CD4-positive, alpha-beta memory T cell (primary cell): Measurements from ENCODE around the gene SLC6A1. TPM values are rescaled to one million over a fixed set of nuclear protein-coding genes. Genes with fewer than 3 reads are reported as not detected.

Source experiments
- CTCF ChIA-PET: fragments of 350-600 bp; sonication (Branson Sonifier 250); formaldehyde crosslinking; loops from one replicate; lab custom pipeline; 2021; ENCODE audit warnings: inconsistent platforms; ENCODE audit not compliant: partially characterized antibody; lab: Charles Lee
- POLR2A ChIA-PET: fragments of 350-600 bp; sonication (Branson Sonifier 250); formaldehyde crosslinking; loops from one replicate; lab custom pipeline; 2021; ENCODE audit not compliant: partially characterized antibody; lab: Charles Lee
- DNase-seq, 5 donors: peaks; one replicate each; pipeline versions ENCODE4 v3.0.0 to v3.0.0-alpha.2; 2020 to 2022; ENCODE audit warnings: mixed read lengths in 1 of 5
- H3K27ac ChIP-seq: one replicate; pipeline ENCODE4 v1.7.0; 2013; ENCODE audit warnings: low read depth, low read length
- H3K27me3 ChIP-seq: 2 replicates; pipeline ENCODE4 v1.7.0; 2013; ENCODE audit warnings: mild to moderate bottlenecking, low read length, moderate library complexity; ENCODE audit not compliant: insufficient read depth
- H3K36me3 ChIP-seq: 2 replicates; pipeline ENCODE4 v1.7.0; 2013; ENCODE audit warnings: mild to moderate bottlenecking, low read length, moderate library complexity; ENCODE audit not compliant: insufficient read depth
- H3K4me1 ChIP-seq: 2 replicates; pipeline ENCODE4 v1.7.0; 2013; ENCODE audit warnings: mild to moderate bottlenecking, low read length, moderate library complexity; ENCODE audit not compliant: insufficient read depth
- H3K4me3 ChIP-seq, 2 donors: one replicate each; pipeline ENCODE4 v1.7.0; 2013; ENCODE audit warnings: low read length in 2 of 2, mild to moderate bottlenecking in 1 of 2
- H3K9me3 ChIP-seq, 2 donors: one replicate each; pipeline ENCODE4 v1.7.0; 2013; ENCODE audit warnings: low read length in 2 of 2, control low read depth in 1 of 2; ENCODE audit not compliant: control insufficient read depth in 1 of 2
- H3K27ac Mint-ChIP-seq, 7 donors: one replicate each; pipeline ENCODE4 v1.8.0; 2020 to 2021; ENCODE audit warnings: mixed read lengths in 7 of 7, mild to moderate bottlenecking in 6 of 7, inconsistent platforms in 3 of 7, moderate library complexity in 3 of 7
- H3K27me3 Mint-ChIP-seq, 2 donors: one replicate each; pipeline ENCODE4 v1.8.0; 2020 to 2021; ENCODE audit warnings: mixed read lengths in 2 of 2
- H3K36me3 Mint-ChIP-seq, 2 donors: one replicate each; pipeline ENCODE4 v1.8.0; 2020 to 2021; ENCODE audit warnings: mixed read lengths in 2 of 2, inconsistent platforms in 1 of 2, mild to moderate bottlenecking in 1 of 2
- H3K4me1 Mint-ChIP-seq, 4 donors: one replicate each; pipeline ENCODE4 v1.8.0; 2020 to 2021; ENCODE audit warnings: mixed read lengths in 4 of 4, mild to moderate bottlenecking in 1 of 4
- H3K4me3 Mint-ChIP-seq, 8 donors: one replicate each; pipeline ENCODE4 v1.8.0; 2020 to 2021; ENCODE audit warnings: mixed read lengths in 8 of 8, mild to moderate bottlenecking in 7 of 8, moderate library complexity in 6 of 8, inconsistent platforms in 3 of 8
- H3K9me3 Mint-ChIP-seq, 8 donors: one replicate each; pipeline ENCODE4 v1.8.0; 2020 to 2021; ENCODE audit warnings: mixed read lengths in 8 of 8, mild to moderate bottlenecking in 5 of 8, inconsistent platforms in 3 of 8, moderate library complexity in 1 of 8
- intact Hi-C: fragments of 100-400 bp; cut with micrococcal nuclease; formaldehyde crosslinking; loops from one replicate; pipeline ENCODE4 v1.15.1; 2023
- polyA plus RNA-seq, 2 donors: library from polyadenylated mRNA; unstranded; fragments of 300-500 nt; fragmentation: Illumina TruSeq; gene quantifications; one replicate each; pipeline ENCODE4 v1.2.3, GENCODE V29; 2021
- total RNA-seq, 2 experiments: library from RNA; stranded (reverse); gene quantifications; one replicate each; pipeline ENCODE4 v1.2.3, GENCODE V29; 2021

SLC6A1 gene
- total and polyA plus RNA-seq, 4 experiments from 2014 or later, result not detected

DNA sequence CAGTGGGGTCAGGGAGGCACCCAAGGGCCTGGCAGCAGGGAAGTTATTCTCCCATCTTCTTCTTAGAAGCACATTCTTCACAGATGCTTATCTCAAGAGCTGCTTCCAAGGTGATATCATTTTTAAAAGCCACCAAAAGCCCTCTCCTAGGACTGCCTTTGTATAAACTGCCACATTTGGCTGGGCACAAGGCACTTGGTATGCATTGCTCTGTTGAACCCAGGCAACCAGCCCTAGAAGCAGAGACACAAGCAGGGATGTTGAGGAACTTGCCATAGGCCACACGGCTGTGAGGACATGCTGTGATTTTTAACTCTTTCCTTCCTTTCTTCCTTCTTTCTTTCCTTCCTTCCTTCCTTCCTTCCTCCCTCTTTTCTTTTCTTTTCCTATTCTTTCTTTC lies 7.4 kb upstream of the SLC6A1 start:
- Mint-ChIP-seq H3K9me3 (peaks cover 0 to 3% (median 0%) of the 10 kb centered on the region in 8 donors), H3K27me3 (peaks cover 8 to 28% of the 10 kb centered on the region in 2 donors)
- no peak for DNase-seq

DNA sequence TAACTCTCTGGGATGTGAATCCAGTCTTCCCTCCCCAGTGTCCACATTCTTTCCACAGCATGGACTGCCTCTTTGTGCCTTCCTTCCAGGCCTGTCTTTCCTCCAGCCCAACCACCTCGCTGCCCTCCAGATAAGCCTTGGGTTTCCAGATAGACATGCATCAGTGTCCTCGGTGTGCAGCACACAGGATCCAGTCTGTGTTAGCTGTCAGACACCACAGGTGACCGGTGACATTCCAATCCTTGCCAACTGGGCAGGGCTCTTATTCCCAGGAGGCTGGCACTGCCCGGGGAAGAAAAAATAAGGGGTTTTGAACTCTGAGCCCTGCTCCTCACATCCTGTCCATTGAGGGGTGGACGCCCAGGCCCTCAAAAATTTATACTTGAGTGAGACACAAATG lies 6.0 kb upstream of the SLC6A1 start:
- Histone ChIP-seq H3K4me1 (no peaks in the 10 kb centered on the region), H3K36me3 (no peaks in the 10 kb centered on the region), H3K9me3 (no peaks in the 10 kb centered on the region), H3K27me3 (peaks cover 6% of the 10 kb centered on the region), H3K27ac (no peak overlapping the region), H3K4me3 (no peak overlapping the region)
- Mint-ChIP-seq H3K9me3 (peaks cover 0 to 3% (median 0%) of the 10 kb centered on the region in 8 donors), H3K27me3 (peaks cover 18 to 34% of the 10 kb centered on the region in 2 donors), H3K4me3 (no peak overlapping the region), H3K4me1 (peaks cover 0 to 7% (median 5%) of the 10 kb centered on the region in 4 donors), H3K27ac (no peak overlapping the region), H3K36me3 (no peaks in the 10 kb centered on the region)
- intact Hi-C loops, result no loop called here
- POLR2A ChIA-PET, result no interaction called here
- CTCF ChIA-PET, result no interaction called here
- DNase-seq, result no peak

More for the DNA sequence above, 7.4 kb upstream of the SLC6A1 start:
- Histone ChIP-seq H3K27ac (no peak overlapping the region), H3K4me1 (no peaks in the 10 kb centered on the region), H3K9me3 (no peaks in the 10 kb centered on the region), H3K4me3 (no peak overlapping the region), H3K27me3 (no peaks in the 10 kb centered on the region), H3K36me3 (no peaks in the 10 kb centered on the region)
- intact Hi-C loops, result no loop called here
- POLR2A ChIA-PET, result no interaction called here
- no peaks in the 10 kb centered on the region for H3K36me3 Mint-ChIP-seq
- no peak overlapping the region for H3K27ac Mint-ChIP-seq
- CTCF ChIA-PET, result interaction anchor here (1.1 kb wide), 1 partner anchor 23 kb away, joined by 3 read pairs; no protein-coding TSS in a partner anchor
- H3K4me3 Mint-ChIP-seq, result no peak overlapping the region
- H3K4me1 Mint-ChIP-seq, result peaks cover 0 to 7% (median 0%) of the 10 kb centered on the region in 4 donors

GRCh38 chr3:10988001-10988665 lies 4.4 kb upstream of the SLC6A1 start:
- Mint-ChIP-seq H3K27ac (no peak overlapping the region), H3K4me1 (peaks cover 2 to 10% (median 5%) of the 10 kb centered on the region in 4 donors), H3K36me3 (no peaks in the 10 kb centered on the region), H3K4me3 (no peak overlapping the region), H3K9me3 (peaks cover 0 to 3% (median 0%) of the 10 kb centered on the region in 8 donors), H3K27me3 (peaks cover 22 to 38% of the 10 kb centered on the region in 2 donors)
- H3K36me3 ChIP-seq, result no peaks in the 10 kb centered on the region
- H3K4me1 ChIP-seq, result no peaks in the 10 kb centered on the region
- DNase-seq, result no peak
- no peaks in the 10 kb centered on the region for H3K9me3 ChIP-seq
- no peak overlapping the region for H3K27ac ChIP-seq
- H3K4me3 ChIP-seq, result no peak overlapping the region
- POLR2A ChIA-PET, result no interaction called here
- intact Hi-C loops, result no loop called here
- CTCF ChIA-PET, result interaction anchor here (1.6 kb wide), 1 partner anchor 14 kb away, joined by 3 read pairs; no protein-coding TSS in a partner anchor
- peaks cover 11% of the 10 kb centered on the region for H3K27me3 ChIP-seq

DNA sequence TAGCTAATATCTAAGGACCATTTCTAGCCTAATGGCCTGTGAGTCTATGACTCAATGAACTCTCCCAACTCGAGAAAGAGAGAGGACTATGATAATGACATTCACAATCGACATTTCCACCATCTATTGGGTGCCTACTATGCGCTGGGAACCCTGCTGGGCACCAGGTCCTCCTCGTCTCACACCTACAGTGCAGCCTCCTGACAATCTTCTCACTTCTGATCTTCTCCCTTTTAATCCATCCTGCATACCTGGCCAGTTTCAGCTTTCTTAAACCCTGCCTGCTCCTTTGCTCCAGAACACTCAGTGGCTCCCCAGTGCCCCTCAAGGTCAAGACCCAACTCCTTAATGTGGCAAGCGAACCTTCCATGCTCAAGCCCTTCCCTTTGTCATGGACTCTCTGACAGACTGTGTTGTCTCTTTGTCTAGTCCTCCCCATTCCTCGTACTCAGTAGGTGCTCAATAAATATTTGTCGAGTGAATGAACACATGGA lies 3.5 kb upstream of the SLC6A1 start:
- no peak overlapping the region for H3K4me3 ChIP-seq
- CTCF ChIA-PET, result interaction anchor here (1.6 kb wide), 1 partner anchor 13 kb away, joined by 3 read pairs; no protein-coding TSS in a partner anchor
- intact Hi-C loops, result no loop called here
- POLR2A ChIA-PET, result no interaction called here
- no peak overlapping the region for H3K4me3 Mint-ChIP-seq
- H3K36me3 Mint-ChIP-seq, result no peaks in the 10 kb centered on the region
- no peaks in the 10 kb centered on the region for H3K36me3 ChIP-seq
- H3K9me3 Mint-ChIP-seq, result peaks cover 0 to 3% (median 0%) of the 10 kb centered on the region in 8 donors
- no peak overlapping the region for H3K27ac Mint-ChIP-seq
- H3K4me1 Mint-ChIP-seq, result peaks cover 2 to 14% (median 5%) of the 10 kb centered on the region in 4 donors
- H3K27ac ChIP-seq, result no peak overlapping the region
- H3K4me1 ChIP-seq, result no peaks in the 10 kb centered on the region
- H3K27me3 ChIP-seq, result peaks cover 11% of the 10 kb centered on the region
- no peaks in the 10 kb centered on the region for H3K9me3 ChIP-seq
- no peak for DNase-seq
- peaks cover 28 to 41% of the 10 kb centered on the region in 2 donors for H3K27me3 Mint-ChIP-seq

- CTCF ChIA-PET, result no interaction called here
Measured at GRCh38 chr3:10992943-10993728, 588 bp downstream of the SLC6A1 start.

DNA sequence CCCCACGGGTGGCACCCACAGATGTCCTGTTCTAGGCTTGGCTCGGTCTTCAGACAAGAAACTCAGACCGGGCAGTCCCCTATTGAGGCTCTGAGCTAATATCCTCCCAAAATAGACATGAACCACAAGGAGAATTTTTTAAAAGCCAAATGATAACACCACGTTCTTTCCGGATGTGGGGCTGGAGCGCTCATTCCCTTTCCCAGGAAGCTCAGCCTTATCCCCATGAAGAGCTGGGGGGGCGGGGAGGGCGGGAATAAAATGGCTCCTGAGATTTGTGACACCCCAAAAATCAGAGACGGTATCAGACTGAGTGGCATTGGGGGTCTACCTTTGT lies 1.1 kb downstream of the SLC6A1 start:
- Histone ChIP-seq H3K9me3 (no peaks in the 10 kb centered on the region), H3K4me1 (no peaks in the 10 kb centered on the region), H3K27ac (no peak overlapping the region), H3K4me3 (no peak overlapping the region), H3K27me3 (peaks cover 21% of the 10 kb centered on the region), H3K36me3 (no peaks in the 10 kb centered on the region)
- H3K9me3 Mint-ChIP-seq, result peaks cover 0 to 3% (median 0%) of the 10 kb centered on the region in 8 donors
- CTCF ChIA-PET, result no interaction called here
- peak overlapping the region in 3 of 8 donors; percentile 22 to 50 (median 49) for H3K4me3 Mint-ChIP-seq
- intact Hi-C loops, result no loop called here
- POLR2A ChIA-PET, result no interaction called here
- H3K4me1 Mint-ChIP-seq, result peaks cover 2 to 14% (median 5%) of the 10 kb centered on the region in 4 donors
- H3K27me3 Mint-ChIP-seq, result peaks cover 47 to 52% of the 10 kb centered on the region in 2 donors
- H3K36me3 Mint-ChIP-seq, result no peaks in the 10 kb centered on the region
- DNase-seq, result no peak
- H3K27ac Mint-ChIP-seq, result no peak overlapping the region

More at GRCh38 chr3:10992943-10993728, 588 bp downstream of the SLC6A1 start:
- Mint-ChIP-seq H3K4me3 (peak overlapping the region in 4 of 8 donors; percentile 12 to 50 (median 36)), H3K27me3 (peaks cover 46 to 55% of the 10 kb centered on the region in 2 donors), H3K9me3 (peaks cover 0 to 3% (median 0%) of the 10 kb centered on the region in 8 donors), H3K4me1 (peaks cover 2 to 14% (median 5%) of the 10 kb centered on the region in 4 donors), H3K36me3 (no peaks in the 10 kb centered on the region), H3K27ac (no peak overlapping the region)
- peaks cover 21% of the 10 kb centered on the region for H3K27me3 ChIP-seq
- no peak for DNase-seq
- no peaks in the 10 kb centered on the region for H3K36me3 ChIP-seq
- no peak overlapping the region for H3K27ac ChIP-seq
- no peak overlapping the region for H3K4me3 ChIP-seq
- intact Hi-C loops, result no loop called here
- H3K9me3 ChIP-seq, result no peaks in the 10 kb centered on the region
- POLR2A ChIA-PET, result no interaction called here
- no peaks in the 10 kb centered on the region for H3K4me1 ChIP-seq

DNA sequence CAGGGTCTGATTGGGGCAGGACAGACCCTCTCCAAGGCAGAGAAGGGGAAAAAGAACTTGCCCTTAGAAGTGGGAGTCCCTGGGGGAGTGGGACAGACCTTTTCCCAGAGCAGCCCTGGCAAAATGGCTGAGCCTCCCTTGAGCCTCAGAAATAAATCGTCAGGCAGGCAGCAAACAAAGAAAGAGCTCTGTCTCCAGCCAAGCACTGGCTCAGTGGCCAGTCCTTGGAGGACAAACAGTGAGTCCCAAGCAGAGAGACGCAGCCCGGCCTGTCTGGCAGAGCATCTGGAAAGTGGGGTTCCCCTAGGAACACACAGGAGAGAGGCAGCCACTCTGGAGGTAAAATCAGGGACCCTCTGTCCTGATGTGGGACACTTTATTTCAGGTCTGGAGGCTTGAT lies 1.8 kb downstream of the SLC6A1 start:
- peaks cover 0 to 2% (median 0%) of the 10 kb centered on the region in 8 donors for H3K9me3 Mint-ChIP-seq
- no peaks in the 10 kb centered on the region for H3K36me3 Mint-ChIP-seq
- H3K4me3 Mint-ChIP-seq, result no peak overlapping the region
- H3K36me3 ChIP-seq, result no peaks in the 10 kb centered on the region
- H3K27ac Mint-ChIP-seq, result no peak overlapping the region
- DNase-seq, result no peak
- peaks cover 45 to 47% of the 10 kb centered on the region in 2 donors for H3K27me3 Mint-ChIP-seq
- ChIA-PET CTCF (no interaction called here), POLR2A (no interaction called here)
- H3K4me1 ChIP-seq, result no peaks in the 10 kb centered on the region
- H3K27me3 ChIP-seq, result peaks cover 21% of the 10 kb centered on the region
- intact Hi-C loops, result no loop called here
- H3K9me3 ChIP-seq, result no peaks in the 10 kb centered on the region
- H3K4me1 Mint-ChIP-seq, result peaks cover 2 to 14% (median 5%) of the 10 kb centered on the region in 4 donors
- H3K27ac ChIP-seq, result no peak overlapping the region
- H3K4me3 ChIP-seq, result no peak overlapping the region
